WERI-Rb-1 (cell line): Measurements from ENCODE around the gene SNX3.
"Not testable (repeated sequence)": the region's sequence is repeated elsewhere in the genome, so short reads cannot be mapped to it uniquely, and the experiment has no call there.

Experiments used
- DNase-seq: peaks from one replicate; pipeline ENCODE4 v3.0.0-alpha.2; 2020
- H3K27ac ChIP-seq: fragments of 250-450 bp; sonication (Bioruptor Pico); 2 replicates; pipeline ENCODE4 v1.5.1; 2020; ENCODE audit warnings: mild to moderate bottlenecking, moderate library complexity
- H3K27me3 ChIP-seq: fragments of 250-450 bp; sonication (Bioruptor Pico); 2 replicates; pipeline ENCODE4 v1.5.1; 2021; ENCODE audit warnings: mild to moderate bottlenecking, low read depth, moderate library complexity; ENCODE audit not compliant: insufficient read depth, severe bottlenecking
- H3K36me3 ChIP-seq: fragments of 250-450 bp; sonication (Bioruptor Pico); 2 replicates; pipeline ENCODE4 v1.5.1; 2020; ENCODE audit warnings: mild to moderate bottlenecking, moderate library complexity
- H3K4me3 ChIP-seq: 2 replicates; pipeline ENCODE4 v1.5.1; 2011; ENCODE audit warnings: low read depth, mild to moderate bottlenecking, control low read depth, low read length
- H3K9me3 ChIP-seq: fragments of 250-450 bp; sonication (Bioruptor Pico); 2 replicates; pipeline ENCODE4 v1.5.1; 2021; ENCODE audit warnings: mild to moderate bottlenecking, moderate library complexity; ENCODE audit not compliant: severe bottlenecking
- CTCF ChIP-seq: IDR thresholded peaks from 2 replicates; pipeline ENCODE4 v1.5.1; 2011; ENCODE audit warnings: low read depth, mild to moderate bottlenecking, control low read depth, inconsistent platforms, low read length

Gene SNX3

GRCh38 chr6:108260809-108261569 is at the start of gene SNX3:
Gene SNX3, minus strand, starts transcription at chr6:108261040. Its CDS starts 119 bp downstream, at chr6:108260921.
- Histone ChIP-seq H3K4me3 (peak within 1 kb of the TSS; percentile 98), H3K9me3 (no peaks in the 10 kb centered on the region), H3K27me3 (no peaks in the 10 kb centered on the region), H3K36me3 (peaks cover 10% of the 10 kb centered on the region; the same call in 1 of the 2 replicates), H3K27ac (peak within 1 kb of the TSS; percentile 82)
- peak; percentile 93 for DNase-seq
- TF ChIP-seq CTCF, result peak; percentile 22; the same call in 1 of the 2 replicates

GRCh38 chr6:108309844-108310243 is 49.0 kb upstream of the SNX3 start:
- Histone ChIP-seq H3K36me3 (no peaks in the 10 kb centered on the region), H3K4me3 (no peak overlapping the region), H3K9me3 (no peaks in the 10 kb centered on the region), H3K27ac (no peak overlapping the region), H3K27me3 (no peaks in the 10 kb centered on the region)
- no peak for TF ChIP-seq CTCF
- no peak for DNase-seq

DNA sequence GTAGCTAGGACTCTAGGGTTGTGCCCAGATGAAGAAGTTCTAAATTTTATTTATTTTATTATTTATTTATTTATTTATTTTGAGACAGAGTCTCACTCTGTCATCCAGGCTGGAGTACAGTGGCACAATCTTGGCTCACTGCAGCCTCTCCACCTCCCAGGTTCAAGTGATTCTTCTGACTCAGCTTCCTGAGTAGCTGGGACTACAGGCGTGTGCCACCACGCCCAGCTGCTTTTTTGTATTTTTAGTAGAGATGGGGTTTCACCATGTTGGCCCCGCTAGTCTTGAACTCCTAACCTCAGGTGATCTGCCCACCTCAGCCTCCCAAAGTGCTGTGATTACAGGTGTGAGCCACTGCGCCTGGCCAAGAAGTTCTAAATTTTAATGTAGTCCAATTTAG is 47.8 kb upstream of the SNX3 start:
- not testable (repeated sequence) for H3K9me3 ChIP-seq, H3K27me3 ChIP-seq, H3K4me3 ChIP-seq, H3K36me3 ChIP-seq, DNase-seq, H3K27ac ChIP-seq

- Histone ChIP-seq H3K9me3 (no peaks in the 10 kb centered on the region), H3K4me3 (no peak overlapping the region), H3K36me3 (no peaks in the 10 kb centered on the region), H3K27ac (no peak overlapping the region), H3K27me3 (no peaks in the 10 kb centered on the region)
- no peak for DNase-seq
- no peak for TF ChIP-seq CTCF
These were observed 43.8 kb upstream of the SNX3 start for GRCh38 chr6:108304646-108305045.

GRCh38 chr6:108302386-108302785 is 41.5 kb upstream of the SNX3 start:
- no peak overlapping the region for H3K4me3 ChIP-seq
- H3K36me3 ChIP-seq, result no peaks in the 10 kb centered on the region
- no peaks in the 10 kb centered on the region for H3K9me3 ChIP-seq
- H3K27ac ChIP-seq, result no peak overlapping the region
- DNase-seq, result no peak
- H3K27me3 ChIP-seq, result no peaks in the 10 kb centered on the region
- TF ChIP-seq CTCF, result no peak

GRCh38 chr6:108295676-108296075 is 34.8 kb upstream of the SNX3 start:
- TF ChIP-seq CTCF, result no peak
- Histone ChIP-seq H3K9me3 (no peaks in the 10 kb centered on the region), H3K27me3 (no peaks in the 10 kb centered on the region), H3K36me3 (no peaks in the 10 kb centered on the region), H3K27ac (peak overlapping the region; percentile 89), H3K4me3 (peak overlapping the region; percentile 61)
- DNase-seq, result no peak
